Gastroesophageal sphincter (tissue), 4 donors: ENCODE data around the gene SHC4. TPM values are rescaled to one million over a fixed set of nuclear protein-coding genes. Genes with fewer than 3 reads are reported as not detected.

Experiments
- ATAC-seq: fragments of 150-250 bp; one replicate; pipeline ENCODE4 v1.9.1; 2016; ENCODE audit warnings: mild to moderate bottlenecking, moderate library complexity
- H3K27ac ChIP-seq, 4 donors: fragments of 200-600 bp; sonication (generic) in 3 of 4; 1 replicate in 3 of 4; 2 replicates in 1 of 4; pipeline ENCODE4 v1.5.1; 2016 to 2019
- H3K27me3 ChIP-seq: fragments of 200-600 bp; sonication (generic); one replicate; pipeline ENCODE4 v1.5.1; 2019
- H3K36me3 ChIP-seq, 2 donors: fragments of 200-600 bp; sonication (generic); one replicate each; pipeline ENCODE4 v1.5.1; 2019; ENCODE audit warnings: control low read depth in 1 of 2
- H3K4me1 ChIP-seq, 3 donors: fragments of 200-600 bp; sonication (generic); 1 replicate in 2 of 3; 2 replicates in 1 of 3; pipeline ENCODE4 v1.5.1; 2016 to 2019; ENCODE audit warnings: control low read depth in 2 of 3
- H3K4me3 ChIP-seq, 2 donors: fragments of 200-600 bp; sonication (generic); one replicate each; pipeline ENCODE4 v1.5.1; 2019; ENCODE audit warnings: mild to moderate bottlenecking in 1 of 2, moderate library complexity in 1 of 2
- H3K9me3 ChIP-seq, 3 donors: fragments of 200-600 bp; sonication (generic); one replicate each; pipeline ENCODE4 v1.5.1; 2017 to 2019; ENCODE audit warnings: control low read depth in 2 of 3
- CTCF ChIP-seq, 4 experiments: fragments of 200-600 bp in 2 of 4; fragments of 450-650 bp in 2 of 4; sonication (generic) in 1 of 4; IDR thresholded peaks; one replicate each; pipeline ENCODE4 v1.5.1; 2017 to 2019; ENCODE audit warnings: antibody characterized with exemption in 4 of 4, mild to moderate bottlenecking in 2 of 4, moderate library complexity in 2 of 4
- EP300 ChIP-seq: sonication (generic); formaldehyde crosslinking; IDR thresholded peaks from one replicate; pipeline ENCODE4 v1.6.1; 2017; ENCODE audit warnings: antibody characterized with exemption, mild to moderate bottlenecking
- POLR2A ChIP-seq, 2 donors: fragments of 450-650 bp; IDR thresholded peaks; one replicate each; pipeline ENCODE4 v1.6.1; 2017; ENCODE audit warnings: antibody characterized with exemption in 2 of 2, mild to moderate bottlenecking in 2 of 2, moderate library complexity in 1 of 2
- POLR2AphosphoS5 ChIP-seq: sonication (generic); formaldehyde crosslinking; IDR thresholded peaks from one replicate; pipeline ENCODE4 v1.6.1; 2017; ENCODE audit warnings: antibody characterized with exemption
- WGBS, 2 donors: methylation state at CpG; one replicate each; pipeline ENCODE4 v1.1.5; 2018; ENCODE audit warnings: low coverage in 1 of 2; 5-methylcytosine and 5-hydroxymethylcytosine counted together
- total RNA-seq, 4 donors: library from RNA; depleted of rRNA; stranded (reverse); fragments of >200 nt; gene quantifications; one replicate each; pipeline ENCODE4 v1.1.0, GENCODE V29; 2016

The SHC4 gene
- total RNA-seq, 4 donors from 2014 or later, result 1.4 to 4.2 (median 2.1) TPM

GRCh38 chr15:48814286-48814685 lies 149.4 kb downstream of the SHC4 start:
- H3K4me1 ChIP-seq, result peaks cover 0 to 15% (median 0%) of the 10 kb centered on the region in 3 donors
- H3K27me3 ChIP-seq, result no peaks in the 10 kb centered on the region
- H3K9me3 ChIP-seq, result no peaks in the 10 kb centered on the region
- H3K4me3 ChIP-seq, result no peak overlapping the region
- no peak overlapping the region for H3K27ac ChIP-seq
- TF ChIP-seq EP300, result no peak
- no peak for TF ChIP-seq POLR2AphosphoS5
- TF ChIP-seq POLR2A (IDR thresholded peaks at IDR 0.05), result no peak
- no peak for TF ChIP-seq CTCF (IDR thresholded peaks at IDR 0.05)
- H3K36me3 ChIP-seq, result no peaks in the 10 kb centered on the region
- no peak for ATAC-seq
- WGBS, 2 donors, result 86% methylated on average over 2 of the region's 2 CpGs; no CpG with 5 or more reads in 1 of the 2 donors

- TF ChIP-seq CTCF (IDR thresholded peaks at IDR 0.05), result no peak
- no peak for ATAC-seq
- H3K27ac ChIP-seq, result no peak overlapping the region
Measured at GRCh38 chr15:48811325-48811958, 152.3 kb downstream of the SHC4 start.

GRCh38 chr15:48810414-48811324 lies 153.1 kb downstream of the SHC4 start, which contains the start of gene CEP152:
CEP152 (minus strand) TSS chr15:48811069; CDS start chr15:48805649, 5,420 bp downstream.
- peak; percentile 100 for ATAC-seq
- WGBS, 2 donors, result 0% methylated on average over 1 to 7 of the region's 51 CpGs
- H3K27ac ChIP-seq, result peak within 1 kb of the TSS in 3 of 4 donors; percentile 59 to 73 (median 67)

More at GRCh38 chr15:48811325-48811958, 152.3 kb downstream of the SHC4 start:
- no peaks in the 10 kb centered on the region for H3K9me3 ChIP-seq
- H3K27me3 ChIP-seq, result no peaks in the 10 kb centered on the region
- H3K4me3 ChIP-seq, result peak overlapping the region; percentile 63 to 85
- no peaks in the 10 kb centered on the region for H3K36me3 ChIP-seq
- peaks cover 0 to 15% (median 0%) of the 10 kb centered on the region in 3 donors for H3K4me1 ChIP-seq
- 18 to 20% methylated on average over 16 to 18 of the region's 25 CpGs for WGBS, 2 donors

GRCh38 chr15:48806151-48806550 lies 157.6 kb downstream of the SHC4 start:
- Histone ChIP-seq H3K4me3 (no peak overlapping the region), H3K27me3 (no peaks in the 10 kb centered on the region), H3K4me1 (peaks cover 0 to 31% (median 0%) of the 10 kb centered on the region in 3 donors), H3K9me3 (no peaks in the 10 kb centered on the region), H3K36me3 (no peaks in the 10 kb centered on the region), H3K27ac (no peak overlapping the region)
- ATAC-seq, result no peak
- 32 to 51% methylated on average over 2 of the region's 2 CpGs for whole genome bisulfite sequencing, 2 donors
- TF ChIP-seq POLR2AphosphoS5 (no peak), POLR2A (IDR thresholded peaks at IDR 0.05) (no peak), EP300 (no peak), CTCF (IDR thresholded peaks at IDR 0.05) (no peak)

More at GRCh38 chr15:48810414-48811324, 153.1 kb downstream of the SHC4 start, which contains the start of gene CEP152:
- H3K9me3 ChIP-seq, result no peaks in the 10 kb centered on the region
- no peaks in the 10 kb centered on the region for H3K36me3 ChIP-seq
- peaks cover 0 to 15% (median 0%) of the 10 kb centered on the region in 3 donors for H3K4me1 ChIP-seq
- TF ChIP-seq CTCF (IDR thresholded peaks at IDR 0.05) (peak in 2 of 4 experiments; percentile 8 to 14), POLR2A (IDR thresholded peaks at IDR 0.05) (no peak), POLR2AphosphoS5 (peak; percentile 66), EP300 (no peak)
- no peaks in the 10 kb centered on the region for H3K27me3 ChIP-seq
- H3K4me3 ChIP-seq, result peak within 1 kb of the TSS; percentile 63 to 85
